HG03097 (cell line): Measurements from ENCODE around the gene PSMB8.

Experiments used
- ATAC-seq: cut with Tn5 transposase; IDR thresholded peaks from one replicate; pipeline ENCODE4 v1.9.1; 2021; ENCODE audit not compliant: unreplicated experiment, low FRiP score

PSMB8 gene

GRCh38 chr6:32799740-32800139 is 44.1 kb downstream of the PSMB8 start:
- no peak for ATAC-seq

GRCh38 chr6:32799168-32799567 is 44.7 kb downstream of the PSMB8 start:
- ATAC-seq: no peak

GRCh38 chr6:32796848-32797776 is 46.7 kb downstream of the PSMB8 start:
- ATAC-seq: no peak

- no peak for ATAC-seq
Measured at GRCh38 chr6:32794510-32794909, 49.3 kb downstream of the PSMB8 start.

DNA sequence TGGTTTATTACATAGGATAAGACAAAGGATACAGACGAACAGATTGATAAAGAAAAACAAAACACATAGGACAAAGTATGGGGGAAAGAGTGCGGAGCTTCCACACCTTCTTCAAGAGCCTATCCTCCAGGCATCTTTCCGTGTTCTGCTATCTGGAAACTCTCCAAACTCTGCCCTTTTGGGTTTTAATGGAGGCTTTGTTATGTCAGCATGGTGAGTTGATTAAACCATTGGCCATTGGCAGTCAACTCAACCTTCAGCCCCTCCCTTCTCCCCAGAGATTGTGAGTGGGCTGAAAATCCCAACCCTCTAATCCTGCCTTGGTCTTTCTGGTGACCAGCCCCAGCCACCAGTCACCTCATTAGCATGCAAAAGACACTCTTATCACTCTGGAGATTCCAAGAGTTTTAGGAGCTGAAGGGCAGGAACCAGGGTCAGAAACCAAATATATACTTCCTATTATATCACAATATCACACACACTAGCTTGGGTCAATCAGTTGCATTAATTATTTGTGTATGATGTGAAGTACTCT is 50.9 kb downstream of the PSMB8 start:
- ATAC-seq: no peak
